GM12891 (cell line): Measurements from ENCODE around the gene CACNA1A.
"Not testable (repeated sequence)": the region's sequence is repeated elsewhere in the genome, so short reads cannot be mapped to it uniquely, and the experiment has no call there.

ENCODE experiments used
- POLR2A ChIP-seq: IDR thresholded peaks from 2 replicates; pipeline ENCODE4 v1.6.1; 2011; ENCODE audit warnings: low read depth, low read length, control low read depth
- SPI1 ChIP-seq: IDR thresholded peaks from 2 replicates; pipeline ENCODE4 v1.6.1; 2011; ENCODE audit warnings: low read depth, low read length, control low read depth
- TAF1 ChIP-seq: IDR thresholded peaks from 2 replicates; pipeline ENCODE4 v1.6.1; 2011; ENCODE audit warnings: low read depth, low read length, control low read depth

DNA sequence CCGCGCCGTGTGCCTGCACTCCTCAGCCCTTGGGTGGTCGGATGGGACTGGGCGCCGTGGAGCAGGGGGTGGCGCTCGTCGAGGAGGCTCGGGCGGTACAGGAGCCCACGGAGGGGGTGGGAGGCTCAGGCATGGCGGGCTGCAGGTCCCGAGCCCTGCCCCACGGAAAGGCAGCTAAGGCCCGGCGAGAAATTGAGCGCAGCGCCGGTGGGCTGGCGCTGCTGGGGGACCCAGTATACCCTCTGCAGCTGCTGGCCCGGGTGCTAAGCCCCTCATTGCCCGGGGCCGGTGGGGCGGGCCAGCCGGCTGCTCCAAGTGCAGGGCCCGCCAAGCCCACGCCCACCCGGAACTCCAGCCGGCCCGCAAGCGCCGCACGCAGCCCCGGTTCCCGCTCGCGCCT, 319.6 kb downstream of the CACNA1A start:
- TF ChIP-seq POLR2A, TAF1, SPI1: not testable (repeated sequence)
